ENCODE measurements around the gene PKNOX2. TPM values are rescaled to one million over a fixed set of nuclear protein-coding genes. Genes with fewer than 3 reads are reported as not detected.

The PKNOX2 gene
- polyA plus RNA-seq, 2 of the 4 experiments (the other 2 are of a cell fraction): not detected

DNA sequence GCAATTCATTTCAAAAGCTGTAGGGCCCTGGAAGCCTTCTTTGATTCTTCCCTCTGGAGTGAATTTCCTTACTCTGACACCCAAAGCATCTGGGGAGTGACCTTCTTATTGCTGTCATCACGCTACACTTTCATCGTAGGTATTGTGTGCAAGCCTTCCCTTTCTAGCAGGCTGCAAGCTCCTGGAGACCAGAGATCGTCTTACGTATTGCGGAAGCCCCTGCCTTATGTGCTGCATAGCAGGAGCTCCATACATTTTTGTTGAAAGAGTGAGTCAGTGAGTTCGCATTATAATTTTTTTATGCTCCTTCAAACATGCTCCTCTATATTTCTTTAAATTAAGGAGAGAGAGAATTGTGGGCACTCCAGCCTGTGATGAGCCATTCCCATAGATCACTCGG lies 32.0 kb upstream of the PKNOX2 start (continued):
- TF ChIP-seq CEBPB (IDR thresholded peaks at IDR 0.05): no peak
- TF ChIP-seq NPAS2 (CRISPR knock-in tag; IDR thresholded peaks at IDR 0.05; ENCODE audit: borderline replicate concordance): no peak
- TF ChIP-seq EP300 (IDR thresholded peaks at IDR 0.05): no peak
- no peak for TF ChIP-seq CHD2 (IDR thresholded peaks at IDR 0.05; ENCODE audit: low read length, partially characterized antibody)
- no peak for TF ChIP-seq CBX2 (IDR thresholded peaks at IDR 0.05; ENCODE audit: borderline replicate concordance, low read depth)
- no peak for TF ChIP-seq TFCP2L1 (CRISPR knock-in tag; IDR thresholded peaks at IDR 0.05)
- no peak for TF ChIP-seq HOXB13 (CRISPR knock-in tag; IDR thresholded peaks at IDR 0.05; ENCODE audit: low read depth)
- TF ChIP-seq CBX8 (IDR thresholded peaks at IDR 0.05): no peak
- no peak for TF ChIP-seq EHF (CRISPR knock-in tag; IDR thresholded peaks at IDR 0.05)

DNA sequence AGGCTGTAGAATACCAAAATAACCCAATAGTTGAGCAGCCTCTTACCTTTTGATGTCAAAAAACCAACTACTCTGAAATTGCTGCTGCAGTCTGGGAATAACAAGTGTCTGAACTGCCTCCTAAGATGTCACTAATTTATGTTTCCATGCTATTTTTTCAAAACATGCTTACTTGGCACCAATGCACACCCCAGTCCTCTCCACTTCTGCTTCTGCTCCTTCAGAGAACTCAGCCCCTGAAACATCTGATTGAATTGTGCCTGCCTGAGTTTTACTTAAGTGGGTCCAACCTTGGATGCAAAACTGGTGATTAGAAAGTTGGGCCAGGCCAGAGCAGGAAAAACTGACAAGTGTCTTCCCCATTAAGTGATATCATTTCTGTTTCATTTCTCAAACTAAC lies 28.6 kb upstream of the PKNOX2 start:
- H3K4me3 ChIP-seq: no peak overlapping the region
- ATAC-seq (no peak), FAIRE-seq (no peak), DNase-seq (ENCODE audit: low read depth in 1 of 2, low spot score in 1 of 2) (no peak)
- TF ChIP-seq BHLHE40 (IDR thresholded peaks at IDR 0.05; ENCODE audit: low read depth, low read length): no peak
- no peak for TF ChIP-seq MAX (IDR thresholded peaks at IDR 0.05)
- no peak for TF ChIP-seq CHD2 (IDR thresholded peaks at IDR 0.05; ENCODE audit: low read length, partially characterized antibody)
- ChIA-PET POLR2A (no interaction called here), CTCF (interaction anchor here (0.7 kb wide), 1 partner anchor 135 kb away, joined by 4 read pairs; no protein-coding TSS in a partner anchor)
- no peaks in the 10 kb centered on the region for H3K4me1 ChIP-seq
- H3K4me2 ChIP-seq: no peak overlapping the region
- H3K9me3 ChIP-seq: no peaks in the 10 kb centered on the region
- no peak overlapping the region for H3K27ac ChIP-seq

- no peaks in the 10 kb centered on the region for H3K9me3 ChIP-seq
- CTCF ChIA-PET: no interaction called here
- 30% methylated on average over 2 of the region's 8 CpGs for WGBS (ENCODE audit: missing lambda C conversion rate)
Measured at GRCh38 chr11:125138966-125139365, 25.6 kb upstream of the PKNOX2 start.

DNA sequence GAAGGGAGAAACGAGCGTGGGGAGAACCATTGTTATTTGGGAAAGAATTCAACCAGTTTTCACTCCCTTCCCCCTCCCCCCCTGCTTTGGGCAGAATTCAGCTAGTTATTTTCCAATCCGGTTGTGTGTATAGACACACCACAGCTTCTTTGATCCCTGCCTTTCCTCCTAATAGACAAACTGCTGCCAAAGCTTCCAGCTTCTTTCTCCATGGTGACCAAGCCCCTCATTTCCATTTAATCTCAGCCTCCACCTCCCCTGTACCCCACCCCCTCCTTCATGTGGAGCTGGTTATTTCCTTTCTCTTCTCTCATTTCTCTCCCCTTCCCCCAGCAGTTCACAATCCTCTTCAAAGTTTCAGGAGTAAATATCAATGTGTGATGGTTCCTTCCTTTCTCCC lies 24.8 kb upstream of the PKNOX2 start:
- ChIA-PET CTCF (interaction anchor here (3.7 to 4.0 kb wide), 2 partner anchors 12 to 49 kb away, joined by 17 to 26 read pairs; no protein-coding TSS in a partner anchor), POLR2A (no interaction called here)
- FAIRE-seq: no peak
- no peak for TF ChIP-seq TFCP2L1 (CRISPR knock-in tag; IDR thresholded peaks at IDR 0.05)
- no peak for TF ChIP-seq POLR2A (IDR thresholded peaks at IDR 0.05; ENCODE audit: low read length)
- TF ChIP-seq, protein P1, sequence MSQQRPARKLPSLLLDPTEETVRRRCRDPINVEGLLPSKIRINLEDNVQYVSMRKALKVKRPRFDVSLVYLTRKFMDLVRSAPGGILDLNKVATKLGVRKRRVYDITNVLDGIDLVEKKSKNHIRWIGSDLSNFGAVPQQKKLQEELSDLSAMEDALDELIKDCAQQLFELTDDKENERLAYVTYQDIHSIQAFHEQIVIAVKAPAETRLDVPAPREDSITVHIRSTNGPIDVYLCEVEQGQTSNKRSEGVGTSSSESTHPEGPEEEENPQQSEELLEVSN (IDR thresholded peaks at IDR 0.05; ENCODE audit: borderline replicate concordance, low read depth): no peak
- TF ChIP-seq ZC3H11A (IDR thresholded peaks at IDR 0.05): no peak
- TF ChIP-seq JUN (IDR thresholded peaks at IDR 0.05): no peak
- TF ChIP-seq RARB (CRISPR knock-in tag; IDR thresholded peaks at IDR 0.05): no peak
- no peak for TF ChIP-seq PHF8 (IDR thresholded peaks at IDR 0.05; ENCODE audit: borderline replicate concordance, low read depth)
- TF ChIP-seq SMC3 (IDR thresholded peaks at IDR 0.05): no peak
- TF ChIP-seq RAD21 (conservative IDR thresholded peaks at IDR 0.05 in 1 of 2, IDR thresholded peaks at IDR 0.05 in 1 of 2): no peak
- no peak for TF ChIP-seq CBX2 (IDR thresholded peaks at IDR 0.05; ENCODE audit: borderline replicate concordance, low read depth)
- TF ChIP-seq NR3C1 (IDR thresholded peaks at IDR 0.05): no peak
- TF ChIP-seq HOXA7 (CRISPR knock-in tag; IDR thresholded peaks at IDR 0.05): no peak
- Histone ChIP-seq H3K4me1 (no peaks in the 10 kb centered on the region), H3K4me2 (no peak overlapping the region), H3K4me3 (no peak overlapping the region), H3K27ac (no peak overlapping the region), H3K9me3 (no peaks in the 10 kb centered on the region)
- no peak for DNase-seq (ENCODE audit: low read depth in 1 of 2, low spot score in 1 of 2)
- no peak for ATAC-seq
- WGBS (ENCODE audit: missing lambda C conversion rate): 35% methylated on average over 3 of the region's 3 CpGs

More at GRCh38 chr11:125138966-125139365, 25.6 kb upstream of the PKNOX2 start:
- ATAC-seq (no peak), DNase-seq (ENCODE audit: low read depth in 1 of 2, low spot score in 1 of 2) (no peak), FAIRE-seq (no peak)
- Histone ChIP-seq H3K4me2 (no peak overlapping the region), H3K4me1 (no peaks in the 10 kb centered on the region), H3K27ac (no peak overlapping the region), H3K4me3 (no peak overlapping the region)
- POLR2A ChIA-PET: no interaction called here
- TF ChIP-seq TFCP2L1 (CRISPR knock-in tag; IDR thresholded peaks at IDR 0.05) (no peak), FOSL2 (IDR thresholded peaks at IDR 0.05) (no peak), FOSL2 (CRISPR knock-in tag; IDR thresholded peaks at IDR 0.05) (no peak), NPAS2 (CRISPR knock-in tag; IDR thresholded peaks at IDR 0.05; ENCODE audit: borderline replicate concordance) (no peak), ZNF302 (CRISPR knock-in tag; IDR thresholded peaks at IDR 0.05) (no peak), ZC3H11A (IDR thresholded peaks at IDR 0.05) (no peak), HEYL (CRISPR knock-in tag; IDR thresholded peaks at IDR 0.05) (no peak), TP53 (CRISPR knock-in tag; IDR thresholded peaks at IDR 0.05) (no peak), MAZ (IDR thresholded peaks at IDR 0.05; ENCODE audit: borderline replicate concordance, low read depth, low read length) (no peak), FOSB (CRISPR knock-in tag; IDR thresholded peaks at IDR 0.05) (no peak), MAX (IDR thresholded peaks at IDR 0.05) (no peak)

All from A549 (cell line).